ENCODE results near the gene MATR3.

DNA sequence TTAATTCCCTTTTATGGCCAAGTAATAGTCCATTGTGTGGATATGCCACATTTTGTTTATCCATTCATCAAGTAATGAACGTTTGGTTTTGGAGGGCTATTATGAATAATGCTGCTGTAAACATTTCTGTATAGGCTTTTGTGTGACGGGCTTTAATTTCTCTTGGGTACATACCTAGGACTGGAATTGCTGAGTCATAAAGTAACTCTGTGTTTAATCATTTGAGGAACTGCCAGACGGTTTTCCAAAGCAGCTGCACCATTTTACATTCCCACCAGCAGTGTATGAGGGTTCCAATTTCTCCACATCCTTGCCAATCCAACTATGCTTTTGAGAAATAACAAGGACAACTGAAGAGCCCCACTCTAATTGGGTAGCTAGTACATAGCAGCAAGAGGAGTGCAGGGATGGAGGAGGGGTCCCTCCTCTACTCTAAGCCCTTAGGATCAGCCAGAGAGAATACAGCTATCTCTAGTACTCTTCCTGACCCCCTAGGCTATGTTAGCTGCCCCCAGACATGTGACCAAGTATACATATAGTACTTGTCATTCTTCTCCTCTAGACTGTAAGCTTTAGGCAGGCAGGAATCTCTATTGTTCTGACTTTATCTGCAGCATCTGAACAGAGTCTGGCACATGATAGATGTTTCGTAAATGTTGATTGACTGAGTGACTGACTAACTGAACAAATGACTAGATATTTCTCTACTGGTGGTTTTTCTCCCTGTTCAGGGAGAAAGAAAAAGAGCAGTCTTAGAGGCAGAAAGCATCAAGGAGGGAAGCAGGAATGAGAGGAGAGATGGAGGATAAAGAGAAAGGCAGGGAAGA lies 22.1 kb upstream of the MATR3 start:
- no peak for TF ChIP-seq POLR2A (IDR thresholded peaks at IDR 0.05)
- TF ChIP-seq, protein P1, sequence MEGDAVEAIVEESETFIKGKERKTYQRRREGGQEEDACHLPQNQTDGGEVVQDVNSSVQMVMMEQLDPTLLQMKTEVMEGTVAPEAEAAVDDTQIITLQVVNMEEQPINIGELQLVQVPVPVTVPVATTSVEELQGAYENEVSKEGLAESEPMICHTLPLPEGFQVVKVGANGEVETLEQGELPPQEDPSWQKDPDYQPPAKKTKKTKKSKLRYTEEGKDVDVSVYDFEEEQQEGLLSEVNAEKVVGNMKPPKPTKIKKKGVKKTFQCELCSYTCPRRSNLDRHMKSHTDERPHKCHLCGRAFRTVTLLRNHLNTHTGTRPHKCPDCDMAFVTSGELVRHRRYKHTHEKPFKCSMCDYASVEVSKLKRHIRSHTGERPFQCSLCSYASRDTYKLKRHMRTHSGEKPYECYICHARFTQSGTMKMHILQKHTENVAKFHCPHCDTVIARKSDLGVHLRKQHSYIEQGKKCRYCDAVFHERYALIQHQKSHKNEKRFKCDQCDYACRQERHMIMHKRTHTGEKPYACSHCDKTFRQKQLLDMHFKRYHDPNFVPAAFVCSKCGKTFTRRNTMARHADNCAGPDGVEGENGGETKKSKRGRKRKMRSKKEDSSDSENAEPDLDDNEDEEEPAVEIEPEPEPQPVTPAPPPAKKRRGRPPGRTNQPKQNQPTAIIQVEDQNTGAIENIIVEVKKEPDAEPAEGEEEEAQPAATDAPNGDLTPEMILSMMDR (IDR thresholded peaks at IDR 0.05), result no peak

Measured in thyroid gland (tissue), 4 donors.